GM19324 (cell line): ENCODE data around the gene ANGPTL7.
"Not testable (repeated sequence)": the region's sequence is repeated elsewhere in the genome, so short reads cannot be mapped to it uniquely, and the experiment has no call there.

ENCODE experiments used
- ATAC-seq: cut with Tn5 transposase; IDR thresholded peaks from one replicate; pipeline ENCODE4 v1.9.1; 2021; ENCODE audit warnings: mild to moderate bottlenecking, moderate library complexity; ENCODE audit not compliant: unreplicated experiment, low FRiP score

Gene ANGPTL7

GRCh38 chr1:11166744-11167143, 22.4 kb upstream of the ANGPTL7 start:
- ATAC-seq, result not testable (repeated sequence)

- ATAC-seq, result no peak
Measured at GRCh38 chr1:11168731-11169130, 20.4 kb upstream of the ANGPTL7 start.

GRCh38 chr1:11169202-11169601, 20.0 kb upstream of the ANGPTL7 start:
- no peak for ATAC-seq

- ATAC-seq, result no peak
Measured at GRCh38 chr1:11170102-11170501, 19.1 kb upstream of the ANGPTL7 start.

- ATAC-seq, result no peak
Measured at GRCh38 chr1:11174261-11174942, 14.8 kb upstream of the ANGPTL7 start.

- no peak for ATAC-seq
Measured at GRCh38 chr1:11175461-11175860, 13.7 kb upstream of the ANGPTL7 start.

GRCh38 chr1:11176081-11176706, 13.0 kb upstream of the ANGPTL7 start:
- ATAC-seq, result no peak

- ATAC-seq, result no peak
Measured at GRCh38 chr1:11178021-11179015, 10.8 kb upstream of the ANGPTL7 start.

- no peak for ATAC-seq
Measured at GRCh38 chr1:11179125-11179524, 10.0 kb upstream of the ANGPTL7 start.

- ATAC-seq, result not testable (repeated sequence)
Measured at GRCh38 chr1:11179749-11180148, 9.4 kb upstream of the ANGPTL7 start.

GRCh38 chr1:11180342-11180744, 8.8 kb upstream of the ANGPTL7 start:
- no peak for ATAC-seq

GRCh38 chr1:11182884-11183283, 6.3 kb upstream of the ANGPTL7 start:
- ATAC-seq, result no peak

GRCh38 chr1:11184973-11185372, 4.2 kb upstream of the ANGPTL7 start:
- ATAC-seq, result no peak

- ATAC-seq, result no peak
Measured at GRCh38 chr1:11187000-11187399, 2.2 kb upstream of the ANGPTL7 start.

- no peak for ATAC-seq
Measured at GRCh38 chr1:11187494-11187893, 1.7 kb upstream of the ANGPTL7 start.

GRCh38 chr1:11187931-11188330, 1.2 kb upstream of the ANGPTL7 start:
- ATAC-seq, result no peak

GRCh38 chr1:11188381-11188780, 774 bp upstream of the ANGPTL7 start:
- no peak for ATAC-seq

GRCh38 chr1:11193376-11193775, 4.2 kb downstream of the ANGPTL7 start:
- no peak for ATAC-seq

- ATAC-seq, result no peak
Measured at GRCh38 chr1:11194407-11195176, 5.4 kb downstream of the ANGPTL7 start.

- ATAC-seq, result no peak
Measured at GRCh38 chr1:11196945-11197344, 7.8 kb downstream of the ANGPTL7 start.
